Measurements from ENCODE around the gene KCNF1.

The KCNF1 gene

DNA sequence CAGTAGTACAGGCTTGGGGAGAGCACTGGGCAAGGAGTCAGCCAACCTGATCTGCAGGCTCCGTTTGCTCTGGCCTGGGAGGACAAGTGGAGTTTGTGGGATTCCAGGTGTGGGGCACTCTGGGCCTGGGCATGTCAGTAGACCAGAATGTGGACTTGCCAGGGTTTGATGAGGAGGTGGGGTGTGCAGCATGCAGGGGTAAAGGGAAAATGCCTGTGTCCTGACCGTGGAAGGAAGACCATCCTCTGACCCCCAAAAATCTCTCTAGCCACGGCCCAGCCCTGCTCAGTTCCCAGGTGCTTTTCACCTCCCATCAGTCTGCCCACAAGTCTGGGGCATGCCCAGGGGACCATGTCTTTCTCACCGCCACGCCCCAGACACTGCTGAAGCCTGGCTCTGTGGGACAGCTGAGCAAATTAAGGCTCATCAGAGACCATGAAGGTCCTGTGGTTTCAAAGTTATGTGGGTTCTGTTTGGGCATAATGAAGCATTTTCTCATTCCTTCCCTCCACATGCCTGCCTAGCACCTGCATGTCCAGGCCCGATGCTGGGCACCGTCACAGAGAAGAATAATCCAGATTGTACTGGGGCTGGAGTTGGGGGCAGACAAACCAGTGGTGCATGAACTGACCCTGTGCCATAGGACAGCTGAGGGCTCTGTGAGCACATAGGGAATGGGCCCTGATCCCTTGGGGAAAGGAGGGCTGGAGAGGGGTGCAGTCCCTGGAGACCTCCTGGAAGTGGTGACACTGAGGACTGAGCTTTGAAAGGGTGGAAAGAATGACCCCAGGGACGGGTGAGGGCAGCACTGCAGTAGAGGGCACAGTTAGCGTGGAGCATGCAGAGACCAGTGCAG, 6.5 kb upstream of the KCNF1 start:
- no peak for DNase-seq (ENCODE audit: low read depth)

DNA sequence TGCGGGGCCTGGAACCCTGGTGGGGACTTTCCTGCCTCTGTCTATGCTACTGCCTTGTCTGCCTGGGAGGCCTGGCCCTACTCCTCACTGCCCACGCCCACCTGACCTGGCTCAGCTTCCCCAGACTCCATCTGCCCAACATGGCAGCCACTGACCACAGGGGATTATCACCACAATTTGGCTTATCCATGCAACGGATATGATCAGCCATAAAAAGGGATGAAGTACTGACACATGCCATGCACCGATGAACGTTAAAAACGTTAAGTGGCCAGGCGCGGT, 5.9 kb upstream of the KCNF1 start:
- DNase-seq (ENCODE audit: low read depth) = no peak

- no peak for DNase-seq (ENCODE audit: low read depth)
Observed at GRCh38 chr2:10906926-10907625, 4.7 kb upstream of the KCNF1 start.

- DNase-seq (ENCODE audit: low read depth) = no peak
Observed at GRCh38 chr2:10908195-10908594, 3.5 kb upstream of the KCNF1 start.

GRCh38 chr2:10909050-10909995, 2.4 kb upstream of the KCNF1 start:
- no peak for DNase-seq (ENCODE audit: low read depth)

DNA sequence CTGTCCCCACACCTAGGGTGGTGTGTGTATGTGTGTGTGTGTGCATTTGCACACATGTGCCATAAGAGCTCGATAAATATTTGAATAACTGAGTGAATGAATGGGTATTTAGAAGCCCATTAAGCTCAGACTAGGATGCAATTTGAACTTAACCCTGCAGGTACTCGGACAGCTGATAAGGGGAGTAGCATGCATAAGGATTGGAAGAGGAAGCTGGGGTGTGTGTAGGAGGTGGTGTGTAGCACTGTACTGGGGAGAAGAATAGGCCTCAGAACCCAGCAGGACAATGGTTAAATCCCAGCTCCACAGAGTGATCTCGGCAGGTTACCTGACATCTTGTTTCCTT, 1.8 kb upstream of the KCNF1 start:
- no peak for DNase-seq (ENCODE audit: low read depth)

- DNase-seq (ENCODE audit: low read depth) = no peak
Observed at GRCh38 chr2:10910625-10911024, 1.1 kb upstream of the KCNF1 start.

DNA sequence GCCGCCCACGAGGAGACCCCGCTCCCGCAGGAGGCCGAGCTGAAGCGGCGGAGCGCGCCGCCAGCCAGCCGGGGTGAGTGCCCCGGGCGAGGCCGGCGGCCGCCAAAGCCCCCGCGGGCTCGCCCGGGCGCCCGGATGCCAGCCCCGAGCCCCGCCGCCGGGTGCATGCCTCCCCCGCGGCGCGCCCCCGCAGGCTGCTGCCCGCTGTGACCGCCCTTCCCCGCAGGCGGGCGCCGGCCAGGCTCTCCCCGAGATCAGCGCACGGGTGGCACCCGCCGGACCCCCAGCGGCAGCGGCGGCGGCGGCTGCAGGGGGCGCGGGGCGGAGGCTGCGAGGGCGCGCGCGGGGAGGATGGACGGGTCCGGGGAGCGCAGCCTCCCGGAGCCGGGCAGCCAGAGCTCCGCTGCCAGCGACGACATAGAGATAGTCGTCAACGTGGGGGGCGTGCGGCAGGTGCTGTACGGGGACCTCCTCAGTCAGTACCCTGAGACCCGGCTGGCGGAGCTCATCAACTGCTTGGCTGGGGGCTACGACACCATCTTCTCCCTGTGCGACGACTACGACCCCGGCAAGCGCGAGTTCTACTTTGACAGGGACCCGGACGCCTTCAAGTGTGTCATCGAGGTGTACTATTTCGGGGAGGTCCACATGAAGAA, 470 bp downstream of the KCNF1 start:
- DNase-seq (ENCODE audit: low read depth) = no peak

- no peak for DNase-seq (ENCODE audit: low read depth)
Observed at GRCh38 chr2:10912796-10913455, 1.2 kb downstream of the KCNF1 start.

GRCh38 chr2:10913501-10914271, 2.0 kb downstream of the KCNF1 start:
- no peak for DNase-seq (ENCODE audit: low read depth)

- no peak for DNase-seq (ENCODE audit: low read depth)
Observed at GRCh38 chr2:10914272-10914693, 2.5 kb downstream of the KCNF1 start.

DNA sequence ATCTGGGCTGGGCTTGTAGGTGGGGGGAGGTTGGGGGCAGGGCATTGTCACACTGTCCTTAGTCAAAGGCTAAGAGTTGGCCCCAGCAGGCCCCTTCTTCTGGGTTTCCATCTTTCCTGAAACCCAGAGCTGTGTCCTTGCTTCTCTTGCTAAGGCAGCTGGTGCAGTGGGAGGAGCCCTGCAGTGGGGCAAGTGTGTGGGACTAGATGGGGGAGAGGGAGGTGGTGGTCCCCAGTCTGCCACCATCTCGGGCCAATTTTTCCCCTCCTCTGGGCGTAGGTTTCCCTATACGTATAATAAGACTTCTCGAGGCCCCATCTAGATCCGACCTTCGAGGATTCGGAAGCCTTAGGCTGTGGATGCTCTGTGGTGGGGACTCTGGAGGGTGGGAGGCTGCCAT, 3.5 kb downstream of the KCNF1 start:
- DNase-seq (ENCODE audit: low read depth) = no peak

DNA sequence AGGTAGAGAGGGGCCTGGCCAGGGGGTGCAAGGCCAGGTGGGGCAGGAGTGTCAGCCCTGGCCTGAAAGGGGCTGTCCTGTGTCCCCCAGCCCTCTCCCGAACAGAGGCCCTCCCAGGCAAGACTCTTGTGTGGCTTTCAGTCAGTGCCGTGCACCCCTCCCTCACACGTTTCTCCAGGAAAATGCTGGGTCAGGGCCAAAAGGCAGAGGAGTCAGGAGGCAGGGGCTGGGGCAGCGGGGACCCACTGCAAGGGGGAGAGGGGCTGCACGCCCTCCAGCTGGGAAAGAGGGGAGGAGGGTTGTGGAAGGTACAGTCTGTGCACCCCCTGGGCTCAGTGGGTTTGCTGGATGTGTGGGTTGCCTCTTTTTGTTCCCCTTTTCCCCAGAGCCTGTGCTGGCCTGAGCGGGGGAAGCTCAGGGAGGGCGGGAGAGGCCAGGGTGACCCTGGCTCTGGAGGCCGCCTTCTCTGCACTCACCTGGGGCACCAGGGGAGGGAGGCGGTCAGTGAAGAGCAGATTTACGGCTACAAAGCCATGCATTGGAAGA, 4.1 kb downstream of the KCNF1 start:
- no peak for DNase-seq (ENCODE audit: low read depth)

DNA sequence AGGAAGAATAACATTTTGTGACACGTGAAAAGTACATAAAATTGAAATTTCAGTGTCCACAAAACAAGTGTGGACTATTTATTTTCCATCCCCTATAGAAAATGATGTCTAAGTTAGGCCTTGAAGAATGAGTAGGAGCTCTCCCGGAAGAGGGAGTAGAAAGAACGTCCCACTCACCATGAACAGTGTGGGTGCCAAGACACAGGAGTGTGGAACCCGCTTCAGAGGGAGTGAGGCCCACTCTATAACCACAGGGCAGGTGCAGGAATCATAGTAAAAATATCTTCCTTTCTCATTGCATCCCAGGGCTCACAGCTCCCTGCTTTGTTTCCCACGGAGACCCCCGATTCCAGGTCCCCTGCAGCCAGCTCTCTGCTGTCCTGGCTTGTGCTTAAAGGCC, 5.2 kb downstream of the KCNF1 start:
- no peak for DNase-seq (ENCODE audit: low read depth)

DNA sequence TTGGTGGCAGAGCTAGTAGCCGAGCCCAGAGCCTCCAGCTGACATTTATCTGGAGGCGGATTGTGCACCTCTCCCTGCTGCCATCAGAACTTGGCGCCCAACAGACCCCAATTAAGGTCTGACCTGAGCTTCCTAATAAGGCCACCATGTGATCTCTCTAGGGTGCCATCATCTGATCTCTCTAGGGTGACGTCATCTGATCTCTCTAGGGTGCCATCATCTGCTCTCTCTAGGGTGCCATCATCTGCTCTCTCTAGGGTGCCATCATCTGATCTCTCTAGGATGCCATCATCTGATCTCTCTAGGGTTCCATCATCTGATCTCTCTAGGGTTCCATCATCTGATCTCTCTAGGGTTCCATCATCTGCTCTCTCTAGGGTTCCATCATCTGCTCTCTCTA, 6.2 kb downstream of the KCNF1 start:
- no peak for DNase-seq (ENCODE audit: low read depth)

DNA sequence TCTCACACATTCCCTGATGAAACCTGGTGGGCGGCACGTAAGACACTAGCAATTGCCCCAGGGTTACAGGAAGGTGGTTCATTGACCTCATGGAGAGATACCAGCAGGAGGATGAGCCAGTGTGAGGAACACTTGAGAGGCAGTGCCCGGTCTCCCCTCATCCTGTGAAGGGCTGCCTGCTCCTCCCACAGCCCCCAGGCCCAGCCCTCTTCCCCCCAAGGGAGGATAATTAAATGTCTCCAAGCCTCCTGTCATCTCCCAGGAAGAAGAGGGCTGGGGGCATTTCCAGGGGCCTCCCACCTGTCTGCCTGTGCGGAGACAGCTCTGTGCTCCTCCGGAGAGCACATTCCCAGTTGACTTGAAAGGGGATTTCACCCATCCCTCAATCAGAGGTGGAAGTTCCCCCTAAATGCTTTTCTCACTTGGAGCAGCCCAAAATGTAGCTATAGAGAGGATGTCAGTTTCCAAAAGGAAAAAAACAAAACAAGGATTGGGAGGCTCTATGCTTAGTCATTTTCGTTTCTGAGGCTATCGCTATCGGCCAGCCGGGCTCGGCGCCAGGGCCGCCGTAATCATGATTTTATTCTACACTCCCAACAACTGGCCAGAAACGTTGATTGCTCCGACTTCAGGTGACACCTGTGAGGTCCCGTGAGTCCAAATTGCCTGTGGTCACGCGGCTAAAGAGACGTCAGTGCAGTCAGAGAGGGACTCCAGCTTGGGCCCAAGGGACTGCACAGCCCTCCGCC, 7.1 kb downstream of the KCNF1 start:
- no peak for DNase-seq (ENCODE audit: low read depth)

- DNase-seq (ENCODE audit: low read depth) = no peak
Observed at GRCh38 chr2:10919410-10919770, 7.7 kb downstream of the KCNF1 start.

GRCh38 chr2:10919771-10920621, 8.3 kb downstream of the KCNF1 start:
- DNase-seq (ENCODE audit: low read depth) = no peak

DNA sequence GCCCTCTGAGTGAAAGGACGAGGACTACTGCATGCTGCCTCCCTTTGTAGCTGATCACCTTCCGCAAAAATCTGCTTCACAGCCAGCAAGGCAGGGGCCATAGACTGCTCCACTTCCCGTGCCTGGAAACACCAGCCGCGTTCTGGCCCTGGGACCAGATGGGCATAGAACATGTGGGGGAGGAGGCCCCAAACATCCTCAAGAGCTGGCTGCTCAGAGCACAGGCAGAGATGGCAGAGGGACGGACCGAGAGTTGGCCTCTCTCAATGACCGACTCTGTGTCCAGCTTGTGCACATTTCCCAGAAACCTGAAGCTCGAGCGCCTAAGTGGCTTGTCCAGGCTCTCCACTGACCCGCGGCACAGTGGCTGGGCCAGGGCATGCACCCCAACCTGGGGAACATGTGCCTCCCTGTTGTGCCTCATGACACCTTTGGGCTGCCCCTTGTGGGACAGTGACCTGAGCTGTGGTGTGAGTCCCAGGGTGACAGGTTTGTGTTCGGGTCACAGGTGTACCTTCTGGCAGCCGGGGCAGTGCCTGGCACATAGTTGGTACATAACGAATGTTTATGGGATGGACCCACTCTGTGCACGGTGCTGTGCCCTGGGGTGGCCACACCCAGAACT, 9.1 kb downstream of the KCNF1 start:
- no peak for DNase-seq (ENCODE audit: low read depth)

Data from GM04503 (cell line).